ENCODE results near the gene ETV3. TPM values are rescaled to one million over a fixed set of nuclear protein-coding genes. Genes with fewer than 3 reads are reported as not detected.
A peak's percentile ranks its signal among the peaks of the same experiment; 100 is the strongest.

Gene ETV3
- total RNA-seq, 2 donors from 2014 or later, result 23.4 to 33.3 TPM

DNA sequence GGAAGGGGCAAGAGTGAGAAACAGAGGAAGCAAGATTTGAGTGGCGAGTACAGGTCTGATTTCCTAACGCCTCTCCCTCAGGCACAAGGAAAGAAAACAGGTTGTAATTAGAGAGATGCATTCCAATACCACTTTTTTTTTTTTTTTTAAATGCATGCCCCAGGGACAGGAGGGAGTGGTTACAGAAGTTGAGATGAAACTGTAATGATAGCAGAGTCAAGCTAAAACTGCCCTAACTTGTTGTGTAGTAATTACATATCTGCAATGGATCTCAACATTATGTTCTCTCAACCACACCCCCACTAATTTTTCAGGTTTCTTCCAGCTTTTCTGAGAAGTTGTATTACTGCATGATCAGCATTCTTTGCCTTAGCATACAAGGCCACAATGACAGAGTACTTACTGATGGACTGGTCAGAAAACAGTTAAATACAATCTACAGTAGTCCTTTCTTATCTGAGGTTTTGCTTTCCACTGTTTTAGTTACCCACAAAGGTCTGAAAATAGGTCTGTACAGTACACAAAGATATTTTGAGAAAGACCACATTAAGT lies 5.5 kb downstream of the ETV3 start:
- Histone ChIP-seq H3K9me3 (no peaks in the 10 kb centered on the region), H3K27ac (peak overlapping the region; percentile 57 to 60), H3K36me3 (peaks cover 0 to 14% of the 10 kb centered on the region in 2 donors), H3K27me3 (replicated peaks; ENCODE audit: insufficient read depth) (no peaks in the 10 kb centered on the region), H3K4me1 (replicated peaks) (peaks cover 6% of the 10 kb centered on the region), H3K4me3 (no peak overlapping the region)
- TF ChIP-seq, protein P1, sequence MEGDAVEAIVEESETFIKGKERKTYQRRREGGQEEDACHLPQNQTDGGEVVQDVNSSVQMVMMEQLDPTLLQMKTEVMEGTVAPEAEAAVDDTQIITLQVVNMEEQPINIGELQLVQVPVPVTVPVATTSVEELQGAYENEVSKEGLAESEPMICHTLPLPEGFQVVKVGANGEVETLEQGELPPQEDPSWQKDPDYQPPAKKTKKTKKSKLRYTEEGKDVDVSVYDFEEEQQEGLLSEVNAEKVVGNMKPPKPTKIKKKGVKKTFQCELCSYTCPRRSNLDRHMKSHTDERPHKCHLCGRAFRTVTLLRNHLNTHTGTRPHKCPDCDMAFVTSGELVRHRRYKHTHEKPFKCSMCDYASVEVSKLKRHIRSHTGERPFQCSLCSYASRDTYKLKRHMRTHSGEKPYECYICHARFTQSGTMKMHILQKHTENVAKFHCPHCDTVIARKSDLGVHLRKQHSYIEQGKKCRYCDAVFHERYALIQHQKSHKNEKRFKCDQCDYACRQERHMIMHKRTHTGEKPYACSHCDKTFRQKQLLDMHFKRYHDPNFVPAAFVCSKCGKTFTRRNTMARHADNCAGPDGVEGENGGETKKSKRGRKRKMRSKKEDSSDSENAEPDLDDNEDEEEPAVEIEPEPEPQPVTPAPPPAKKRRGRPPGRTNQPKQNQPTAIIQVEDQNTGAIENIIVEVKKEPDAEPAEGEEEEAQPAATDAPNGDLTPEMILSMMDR (IDR thresholded peaks at IDR 0.05), result no peak
- TF ChIP-seq POLR2A (IDR thresholded peaks at IDR 0.05) (no peak), POLR2AphosphoS5 (IDR thresholded peaks at IDR 0.05) (peak; percentile 80)
- peak; percentile 20 for DNase-seq (ENCODE audit: low spot score)
- intact Hi-C loops (cut with DNase I), result no loop called here
- WGBS, result 51% methylated on average over 2 of the region's 2 CpGs

GRCh38 chr1:157132111-157132510 lies 6.1 kb downstream of the ETV3 start:
- TF ChIP-seq, protein P1 (IDR thresholded peaks at IDR 0.05), result no peak
- TF ChIP-seq POLR2AphosphoS5 (IDR thresholded peaks at IDR 0.05), result no peak
- TF ChIP-seq POLR2A (IDR thresholded peaks at IDR 0.05), result no peak
- H3K9me3 ChIP-seq, result no peaks in the 10 kb centered on the region
- WGBS, result 51% methylated on average over 5 of the region's 5 CpGs
- H3K27me3 ChIP-seq (replicated peaks; ENCODE audit: insufficient read depth), result no peaks in the 10 kb centered on the region
- DNase-seq (ENCODE audit: low spot score), result no peak
- peaks cover 6% of the 10 kb centered on the region for H3K4me1 ChIP-seq (replicated peaks)
- peak overlapping the region; percentile 57 to 60 for H3K27ac ChIP-seq
- H3K4me3 ChIP-seq, result no peak overlapping the region
- intact Hi-C loops (cut with DNase I), result no loop called here
- H3K36me3 ChIP-seq, result peaks cover 0 to 14% of the 10 kb centered on the region in 2 donors

DNA sequence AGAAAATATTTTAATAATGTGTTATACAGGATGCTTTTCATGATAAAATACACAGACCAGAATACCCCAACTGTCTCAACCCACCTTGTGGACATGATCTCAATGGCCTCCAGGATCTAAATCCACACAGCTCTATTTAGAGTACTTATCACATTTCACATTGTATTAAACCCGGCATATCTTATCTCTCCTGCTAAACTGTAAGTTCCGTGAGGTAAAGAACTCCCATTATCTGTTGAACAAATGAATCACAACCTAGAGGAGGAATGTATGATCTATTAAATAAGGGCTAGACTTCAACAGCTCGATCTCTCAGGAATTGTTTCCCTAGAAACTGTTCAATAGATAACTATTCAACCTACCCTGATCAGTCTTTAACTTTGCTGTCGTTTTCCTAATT lies 6.9 kb downstream of the ETV3 start:
- no peak for DNase-seq (ENCODE audit: low spot score)
- Histone ChIP-seq H3K4me3 (no peak overlapping the region), H3K36me3 (peaks cover 0 to 14% of the 10 kb centered on the region in 2 donors), H3K4me1 (replicated peaks) (peaks cover 6% of the 10 kb centered on the region), H3K27ac (peak overlapping the region in 1 of 2 donors; percentile 57), H3K27me3 (replicated peaks; ENCODE audit: insufficient read depth) (no peaks in the 10 kb centered on the region), H3K9me3 (no peaks in the 10 kb centered on the region)
- intact Hi-C loops (cut with DNase I), result no loop called here
- no peak for TF ChIP-seq POLR2AphosphoS5 (IDR thresholded peaks at IDR 0.05)
- TF ChIP-seq, protein P1 (IDR thresholded peaks at IDR 0.05), result no peak
- TF ChIP-seq POLR2A (IDR thresholded peaks at IDR 0.05), result no peak
- WGBS, result 68% methylated on average over 4 of the region's 4 CpGs

DNA sequence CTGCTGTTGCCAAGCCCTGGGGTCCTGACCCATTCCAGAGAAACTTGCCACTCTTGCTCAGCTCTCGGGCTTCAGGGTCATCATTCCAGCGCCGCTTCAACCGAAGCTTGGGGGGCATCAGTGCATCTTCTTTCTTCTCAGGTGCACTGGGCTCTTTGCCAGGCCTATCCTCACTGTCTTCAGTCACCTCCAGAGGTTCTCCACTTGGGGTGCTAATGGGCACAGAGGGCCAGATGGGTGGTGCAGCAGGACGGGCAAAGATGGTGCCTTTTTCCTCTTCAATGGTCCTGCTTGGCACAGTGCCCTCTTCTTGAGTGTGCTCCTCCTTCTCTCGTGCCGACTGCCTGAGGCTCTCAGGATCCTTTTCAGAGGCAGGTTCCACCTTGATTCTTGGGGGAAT lies 13.3 kb downstream of the ETV3 start:
- 72% methylated on average over 7 of the region's 7 CpGs for WGBS
- Histone ChIP-seq H3K27me3 (replicated peaks; ENCODE audit: insufficient read depth) (no peaks in the 10 kb centered on the region), H3K9me3 (no peaks in the 10 kb centered on the region), H3K4me3 (no peak overlapping the region), H3K36me3 (peaks cover 11 to 12% of the 10 kb centered on the region in 2 donors), H3K4me1 (replicated peaks) (no peaks in the 10 kb centered on the region), H3K27ac (no peak overlapping the region)
- DNase-seq (ENCODE audit: low spot score), result no peak
- intact Hi-C loops (cut with DNase I), result no loop called here
- no peak for TF ChIP-seq POLR2A (IDR thresholded peaks at IDR 0.05)
- TF ChIP-seq, protein P1 (IDR thresholded peaks at IDR 0.05), result no peak
- no peak for TF ChIP-seq POLR2AphosphoS5 (IDR thresholded peaks at IDR 0.05)

GRCh38 chr1:157119448-157119847 lies 18.7 kb downstream of the ETV3 start:
- no peaks in the 10 kb centered on the region for H3K4me1 ChIP-seq (replicated peaks)
- TF ChIP-seq POLR2AphosphoS5 (IDR thresholded peaks at IDR 0.05), result peak; percentile 48
- TF ChIP-seq, protein P1 (IDR thresholded peaks at IDR 0.05), result no peak
- no peaks in the 10 kb centered on the region for H3K27me3 ChIP-seq (replicated peaks; ENCODE audit: insufficient read depth)
- WGBS, result 59% methylated on average over 2 of the region's 2 CpGs
- H3K4me3 ChIP-seq, result no peak overlapping the region
- H3K27ac ChIP-seq, result no peak overlapping the region
- intact Hi-C loops (cut with DNase I), result no loop called here
- H3K36me3 ChIP-seq, result no peaks in the 10 kb centered on the region
- peak; percentile 22 for DNase-seq (ENCODE audit: low spot score)
- H3K9me3 ChIP-seq, result no peaks in the 10 kb centered on the region

Data from prostate gland (tissue), 2 donors.